Aortic smooth muscle cell (primary cell): Measurements from ENCODE around the gene ARHGEF16. TPM values are rescaled to one million over a fixed set of nuclear protein-coding genes. Genes with fewer than 3 reads are reported as not detected.

Source experiments
- total RNA-seq: library from RNA; depleted of rRNA; stranded (reverse); fragments of >200 nt; gene quantifications from 2 replicates; pipeline ENCODE4 v1.2.3, GENCODE V29; 2014

Gene ARHGEF16
- total RNA-seq, result 0.25 and 0.40 TPM in 2 replicates

GRCh38 chr1:3453891-3454810 lies at the start of gene ARHGEF16:
TSS of gene ARHGEF16 (plus strand) at chr1:3454665. CDS start at chr1:3463085, 8,420 bp downstream.

Other genes with a start within 250 kb of the ARHGEF16 start
- 131 and 142 TPM in 2 replicates for gene MEGF6, start 156.8 kb downstream of the ARHGEF16 start, total RNA-seq
- gene TPRG1L, start 170.3 kb downstream of the ARHGEF16 start, total RNA-seq, result 30.1 and 37.1 TPM in 2 replicates
- gene WRAP73, start 195.4 kb downstream of the ARHGEF16 start, total RNA-seq, result 11.8 and 13.2 TPM in 2 replicates
- not detected in 2 replicates for gene TP73, start 197.9 kb downstream of the ARHGEF16 start, total RNA-seq